ENCODE measurements around the gene LRP11. TPM values are rescaled to one million over a fixed set of nuclear protein-coding genes. Genes with fewer than 3 reads are reported as not detected.

The LRP11 gene
- total RNA-seq, 1 donor from 2014 or later = 54.5 TPM

DNA sequence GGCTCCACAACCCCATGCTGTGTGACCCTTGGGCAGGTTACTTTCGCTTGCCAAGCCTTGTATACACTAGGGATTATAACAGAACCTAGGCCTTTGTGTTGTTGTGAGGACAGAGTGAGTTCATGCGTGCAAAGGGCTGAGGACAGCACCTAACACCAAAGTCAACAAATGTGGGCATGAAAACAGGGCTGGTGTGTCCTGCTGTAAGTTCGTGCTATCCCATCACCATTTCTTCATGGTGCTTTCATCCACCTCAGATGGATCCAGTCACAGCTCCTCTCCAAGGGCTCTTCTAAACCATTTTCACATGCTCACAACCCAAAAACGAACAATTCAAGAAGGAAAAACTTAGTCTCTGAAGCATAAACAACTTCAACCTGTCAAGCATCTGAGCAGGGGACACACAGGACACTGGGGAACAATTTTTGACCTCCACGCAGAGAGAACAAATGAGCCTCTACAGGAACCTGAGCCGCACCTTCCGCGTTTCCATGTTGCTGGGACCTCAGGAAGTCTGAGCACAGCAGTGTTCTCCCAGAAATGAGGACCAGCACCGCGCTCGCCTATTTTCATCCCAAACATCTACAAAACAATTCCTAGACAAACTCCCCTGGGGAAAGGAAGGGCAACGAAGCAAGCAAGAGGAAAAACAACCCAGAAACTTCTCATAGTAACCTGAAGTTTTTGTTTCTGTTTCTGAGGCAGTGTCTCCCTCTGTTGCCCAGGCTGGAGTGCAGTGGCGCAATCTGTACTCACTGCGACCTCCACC lies 3.1 kb downstream of the LRP11 start:
- DNase-seq (ENCODE audit: low read depth) = no peak
- no peak overlapping the region for H3K4me3 ChIP-seq (ENCODE audit: low read depth, low read length)
- TF ChIP-seq, protein P1, sequence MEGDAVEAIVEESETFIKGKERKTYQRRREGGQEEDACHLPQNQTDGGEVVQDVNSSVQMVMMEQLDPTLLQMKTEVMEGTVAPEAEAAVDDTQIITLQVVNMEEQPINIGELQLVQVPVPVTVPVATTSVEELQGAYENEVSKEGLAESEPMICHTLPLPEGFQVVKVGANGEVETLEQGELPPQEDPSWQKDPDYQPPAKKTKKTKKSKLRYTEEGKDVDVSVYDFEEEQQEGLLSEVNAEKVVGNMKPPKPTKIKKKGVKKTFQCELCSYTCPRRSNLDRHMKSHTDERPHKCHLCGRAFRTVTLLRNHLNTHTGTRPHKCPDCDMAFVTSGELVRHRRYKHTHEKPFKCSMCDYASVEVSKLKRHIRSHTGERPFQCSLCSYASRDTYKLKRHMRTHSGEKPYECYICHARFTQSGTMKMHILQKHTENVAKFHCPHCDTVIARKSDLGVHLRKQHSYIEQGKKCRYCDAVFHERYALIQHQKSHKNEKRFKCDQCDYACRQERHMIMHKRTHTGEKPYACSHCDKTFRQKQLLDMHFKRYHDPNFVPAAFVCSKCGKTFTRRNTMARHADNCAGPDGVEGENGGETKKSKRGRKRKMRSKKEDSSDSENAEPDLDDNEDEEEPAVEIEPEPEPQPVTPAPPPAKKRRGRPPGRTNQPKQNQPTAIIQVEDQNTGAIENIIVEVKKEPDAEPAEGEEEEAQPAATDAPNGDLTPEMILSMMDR (conservative IDR thresholded peaks at IDR 0.05; ENCODE audit: low read depth, low read length) = no peak

DNA sequence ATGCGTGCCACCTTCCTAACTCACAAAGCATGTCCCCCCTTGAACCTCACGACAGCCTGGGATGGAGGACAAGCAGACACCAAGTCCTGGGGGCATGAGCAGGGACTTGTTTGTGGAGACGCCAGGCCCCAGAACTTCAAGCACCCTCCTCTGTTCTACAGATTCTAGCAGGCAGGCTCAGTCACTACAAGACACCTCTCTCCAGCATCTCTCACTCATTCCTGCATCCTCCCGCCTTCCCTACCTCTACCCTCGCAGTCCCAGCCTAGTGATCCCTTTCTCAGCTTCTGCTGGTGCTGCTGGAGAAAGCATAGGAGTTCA lies 3.7 kb downstream of the LRP11 start:
- no peak overlapping the region for H3K4me3 ChIP-seq (ENCODE audit: low read depth, low read length)
- no peak for DNase-seq (ENCODE audit: low read depth)
- TF ChIP-seq, protein P1 (conservative IDR thresholded peaks at IDR 0.05; ENCODE audit: low read depth, low read length) = no peak

DNA sequence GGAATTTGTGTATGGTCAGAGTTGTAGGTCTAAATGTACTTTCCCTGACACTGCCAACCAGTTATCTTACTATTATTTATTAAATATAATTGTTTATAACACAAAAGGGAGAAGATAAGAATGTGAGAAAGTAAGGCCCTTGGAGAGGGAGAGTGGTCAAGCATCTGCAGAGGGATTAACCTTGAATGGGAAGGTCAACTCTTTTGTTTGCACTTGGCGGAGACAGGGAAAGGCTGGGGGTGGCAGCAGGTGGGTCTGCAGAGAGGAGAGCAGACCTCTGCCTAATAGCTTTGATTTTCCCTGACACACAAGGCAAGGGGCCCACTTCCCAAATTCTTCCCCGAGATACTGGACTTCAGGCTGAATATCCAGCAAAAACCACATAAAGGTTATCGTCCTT lies 4.2 kb downstream of the LRP11 start:
- no peak overlapping the region for H3K4me3 ChIP-seq (ENCODE audit: low read depth, low read length)
- DNase-seq (ENCODE audit: low read depth) = no peak
- TF ChIP-seq, protein P1 (conservative IDR thresholded peaks at IDR 0.05; ENCODE audit: low read depth, low read length) = no peak

DNA sequence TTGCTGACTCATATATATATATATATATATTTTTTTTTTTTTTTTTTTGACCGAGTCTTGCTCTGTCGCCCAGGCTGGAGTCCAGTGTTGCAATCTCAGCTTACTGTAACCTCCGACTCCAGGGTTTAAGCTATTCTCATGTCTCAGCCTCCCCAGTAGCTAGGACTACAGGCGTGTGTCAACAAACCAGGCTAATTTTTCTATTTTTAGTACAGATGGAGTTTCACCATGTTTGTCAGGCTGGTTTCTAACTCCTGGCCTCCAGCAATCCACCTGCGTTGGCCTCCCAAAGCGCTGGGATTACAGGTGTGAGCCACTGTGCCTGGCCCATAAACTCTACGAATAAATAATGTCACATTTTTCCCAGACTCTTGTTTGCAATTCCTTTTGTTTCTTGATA lies 4.8 kb downstream of the LRP11 start:
- DNase-seq (ENCODE audit: low read depth) = no peak
- no peak overlapping the region for H3K4me3 ChIP-seq (ENCODE audit: low read depth, low read length)
- TF ChIP-seq, protein P1 (conservative IDR thresholded peaks at IDR 0.05; ENCODE audit: low read depth, low read length) = no peak

DNA sequence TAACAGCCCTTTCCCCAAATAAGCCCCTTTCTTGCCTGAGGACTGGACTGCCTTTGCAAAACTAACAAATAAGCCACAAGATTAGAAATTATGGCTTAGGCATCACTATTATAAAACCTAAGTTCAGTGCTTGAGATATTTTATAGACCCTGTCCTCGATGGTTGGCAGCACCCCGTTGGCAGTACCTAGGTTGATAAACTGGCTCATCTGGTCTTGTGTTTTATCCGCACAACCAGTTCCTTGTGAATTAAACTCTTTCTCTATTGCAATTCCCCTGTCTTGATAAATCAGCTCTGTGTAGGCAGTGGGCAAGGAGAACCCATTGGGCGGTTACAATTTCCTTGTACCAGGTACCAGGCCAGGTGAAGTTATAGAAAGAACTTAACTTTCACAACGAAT lies 6.6 kb downstream of the LRP11 start:
- TF ChIP-seq, protein P1 (conservative IDR thresholded peaks at IDR 0.05; ENCODE audit: low read depth, low read length) = no peak
- DNase-seq (ENCODE audit: low read depth) = no peak
- H3K4me3 ChIP-seq (ENCODE audit: low read depth, low read length) = no peak overlapping the region

DNA sequence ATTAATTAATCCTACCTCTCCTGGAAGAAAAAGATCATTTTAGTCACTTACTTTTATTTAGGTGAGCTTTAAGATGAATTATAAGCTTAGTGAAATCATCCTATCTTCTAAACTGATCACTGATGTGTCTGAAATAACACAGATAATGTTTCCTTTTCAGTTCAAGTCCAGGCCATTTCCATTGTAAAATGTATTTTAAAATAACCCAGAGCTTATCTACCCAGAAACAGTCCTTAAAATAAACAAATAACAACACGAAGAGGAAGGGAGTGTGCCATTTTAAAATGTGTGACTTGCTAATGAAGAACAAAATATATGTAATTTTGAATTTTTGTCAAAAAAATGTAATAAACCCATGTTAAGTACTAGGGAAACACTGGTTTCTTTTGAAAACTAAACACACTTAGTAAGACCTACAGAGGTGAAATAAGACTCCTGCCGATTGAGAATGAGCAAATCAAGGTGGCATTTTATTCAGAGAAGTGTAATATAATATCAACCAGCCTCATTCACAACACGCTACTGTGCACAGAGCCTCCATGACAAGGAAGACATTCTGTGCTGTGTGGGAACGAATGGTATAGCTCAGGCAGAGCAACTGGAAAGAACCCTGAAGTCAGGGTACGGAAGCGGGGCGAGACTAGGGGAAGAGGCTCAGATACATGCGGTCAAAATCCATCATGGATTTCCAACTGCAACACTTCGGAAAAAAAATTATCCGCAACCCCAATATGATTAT lies 7.7 kb downstream of the LRP11 start:
- DNase-seq (ENCODE audit: low read depth) = no peak
- no peak overlapping the region for H3K4me3 ChIP-seq (ENCODE audit: low read depth, low read length)
- TF ChIP-seq, protein P1 (conservative IDR thresholded peaks at IDR 0.05; ENCODE audit: low read depth, low read length) = no peak
